Panc1 (cell line): ENCODE measurements around the gene SLC17A6.

Experiments
- TF ChIP-seq, protein P1 (sequence below), 2 experiments: IDR thresholded peaks; 2 replicates each; pipeline ENCODE4 v1.6.1; 2011 to 2012; ENCODE audit warnings: low read depth in 2 of 2, control low read depth in 1 of 2, low read length in 1 of 2, mild to moderate bottlenecking in 1 of 2, moderate library complexity in 1 of 2; ENCODE audit not compliant: insufficient read depth in 1 of 2
- TF ChIP-seq, protein P2 (sequence below): fragments of 450-650 bp; IDR thresholded peaks from 2 replicates; pipeline ENCODE4 v1.5.1; 2017; ENCODE audit warnings: mild to moderate bottlenecking

DNA sequence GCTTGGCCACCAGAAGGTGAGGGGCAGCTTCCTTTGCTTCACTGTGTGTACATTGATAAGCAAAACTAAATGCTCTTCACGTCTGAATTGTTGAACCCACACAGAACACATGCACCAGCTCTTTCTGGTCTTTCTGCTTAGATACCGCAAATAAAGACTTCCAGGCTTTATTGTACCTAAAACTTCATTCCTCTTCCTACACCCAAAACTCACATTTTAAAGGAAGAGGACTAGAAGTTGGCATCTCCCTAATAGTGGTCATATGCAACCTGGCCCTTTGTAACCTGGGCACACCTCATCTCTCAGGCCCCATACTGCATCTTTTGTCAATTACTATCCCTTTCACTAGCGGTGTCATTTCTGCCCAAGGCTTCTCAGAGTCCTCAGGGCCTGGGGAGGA lies 5.9 kb downstream of the SLC17A6 start:
- TF ChIP-seq, protein P1, sequence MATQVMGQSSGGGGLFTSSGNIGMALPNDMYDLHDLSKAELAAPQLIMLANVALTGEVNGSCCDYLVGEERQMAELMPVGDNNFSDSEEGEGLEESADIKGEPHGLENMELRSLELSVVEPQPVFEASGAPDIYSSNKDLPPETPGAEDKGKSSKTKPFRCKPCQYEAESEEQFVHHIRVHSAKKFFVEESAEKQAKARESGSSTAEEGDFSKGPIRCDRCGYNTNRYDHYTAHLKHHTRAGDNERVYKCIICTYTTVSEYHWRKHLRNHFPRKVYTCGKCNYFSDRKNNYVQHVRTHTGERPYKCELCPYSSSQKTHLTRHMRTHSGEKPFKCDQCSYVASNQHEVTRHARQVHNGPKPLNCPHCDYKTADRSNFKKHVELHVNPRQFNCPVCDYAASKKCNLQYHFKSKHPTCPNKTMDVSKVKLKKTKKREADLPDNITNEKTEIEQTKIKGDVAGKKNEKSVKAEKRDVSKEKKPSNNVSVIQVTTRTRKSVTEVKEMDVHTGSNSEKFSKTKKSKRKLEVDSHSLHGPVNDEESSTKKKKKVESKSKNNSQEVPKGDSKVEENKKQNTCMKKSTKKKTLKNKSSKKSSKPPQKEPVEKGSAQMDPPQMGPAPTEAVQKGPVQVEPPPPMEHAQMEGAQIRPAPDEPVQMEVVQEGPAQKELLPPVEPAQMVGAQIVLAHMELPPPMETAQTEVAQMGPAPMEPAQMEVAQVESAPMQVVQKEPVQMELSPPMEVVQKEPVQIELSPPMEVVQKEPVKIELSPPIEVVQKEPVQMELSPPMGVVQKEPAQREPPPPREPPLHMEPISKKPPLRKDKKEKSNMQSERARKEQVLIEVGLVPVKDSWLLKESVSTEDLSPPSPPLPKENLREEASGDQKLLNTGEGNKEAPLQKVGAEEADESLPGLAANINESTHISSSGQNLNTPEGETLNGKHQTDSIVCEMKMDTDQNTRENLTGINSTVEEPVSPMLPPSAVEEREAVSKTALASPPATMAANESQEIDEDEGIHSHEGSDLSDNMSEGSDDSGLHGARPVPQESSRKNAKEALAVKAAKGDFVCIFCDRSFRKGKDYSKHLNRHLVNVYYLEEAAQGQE (IDR thresholded peaks at IDR 0.05; ENCODE audit: insufficient read depth in 1 of 2, low read depth in 2 of 2, low read length in 1 of 2): no peak
- TF ChIP-seq, protein P2, sequence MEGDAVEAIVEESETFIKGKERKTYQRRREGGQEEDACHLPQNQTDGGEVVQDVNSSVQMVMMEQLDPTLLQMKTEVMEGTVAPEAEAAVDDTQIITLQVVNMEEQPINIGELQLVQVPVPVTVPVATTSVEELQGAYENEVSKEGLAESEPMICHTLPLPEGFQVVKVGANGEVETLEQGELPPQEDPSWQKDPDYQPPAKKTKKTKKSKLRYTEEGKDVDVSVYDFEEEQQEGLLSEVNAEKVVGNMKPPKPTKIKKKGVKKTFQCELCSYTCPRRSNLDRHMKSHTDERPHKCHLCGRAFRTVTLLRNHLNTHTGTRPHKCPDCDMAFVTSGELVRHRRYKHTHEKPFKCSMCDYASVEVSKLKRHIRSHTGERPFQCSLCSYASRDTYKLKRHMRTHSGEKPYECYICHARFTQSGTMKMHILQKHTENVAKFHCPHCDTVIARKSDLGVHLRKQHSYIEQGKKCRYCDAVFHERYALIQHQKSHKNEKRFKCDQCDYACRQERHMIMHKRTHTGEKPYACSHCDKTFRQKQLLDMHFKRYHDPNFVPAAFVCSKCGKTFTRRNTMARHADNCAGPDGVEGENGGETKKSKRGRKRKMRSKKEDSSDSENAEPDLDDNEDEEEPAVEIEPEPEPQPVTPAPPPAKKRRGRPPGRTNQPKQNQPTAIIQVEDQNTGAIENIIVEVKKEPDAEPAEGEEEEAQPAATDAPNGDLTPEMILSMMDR: no peak
